Tibial artery (tissue), 4 donors: Measurements from ENCODE around the gene ARHGAP40.

Experiments
- DNase-seq, 2 donors: peaks; one replicate each; pipeline ENCODE4 v3.0.0-alpha.2; 2019
- H3K27ac ChIP-seq, 2 donors: fragments of 200-600 bp; sonication (generic) in 1 of 2; 1 replicate in 1 of 2; 2 replicates in 1 of 2; pipeline ENCODE4 v1.5.1; 2018 to 2019; ENCODE audit warnings: mild to moderate bottlenecking in 1 of 2
- H3K27me3 ChIP-seq, 2 donors: fragments of 200-600 bp; sonication (generic) in 1 of 2; one replicate each; pipeline versions ENCODE4 v1.5.1 to v1.6.0; 2016 to 2019
- H3K36me3 ChIP-seq, 3 donors: fragments of 200-600 bp; sonication (generic) in 2 of 3; one replicate each; pipeline ENCODE4 v1.5.1; 2016 to 2019; ENCODE audit warnings: mild to moderate bottlenecking in 2 of 3
- H3K4me1 ChIP-seq, 4 donors: fragments of 200-600 bp; sonication (generic) in 2 of 4; 1 replicate in 3 of 4; 2 replicates in 1 of 4; pipeline ENCODE4 v1.5.1; 2016 to 2019
- H3K4me3 ChIP-seq, 2 donors: fragments of 200-600 bp; sonication (generic) in 1 of 2; 1 replicate in 1 of 2; 2 replicates in 1 of 2; pipeline ENCODE4 v1.5.1; 2018 to 2019; ENCODE audit warnings: mild to moderate bottlenecking in 2 of 2
- H3K9me3 ChIP-seq, 3 donors: fragments of 200-600 bp; sonication (generic) in 1 of 3; one replicate each; pipeline ENCODE4 v1.5.1; 2016 to 2019
- intact Hi-C: fragments of 100-400 bp; cut with DNase I; formaldehyde crosslinking; loops from one replicate; pipeline ENCODE4 v1.15.0; 2023; ENCODE audit warnings: low total_unique reads
- TF ChIP-seq, protein P1 (sequence below), 2 experiments: fragments of 200-600 bp in 1 of 2; fragments of 450-650 bp in 1 of 2; IDR thresholded peaks; one replicate each; pipeline ENCODE4 v1.5.1; 2017 to 2019; ENCODE audit warnings: antibody characterized with exemption in 2 of 2, mild to moderate bottlenecking in 1 of 2, moderate library complexity in 1 of 2

The ARHGAP40 gene

DNA sequence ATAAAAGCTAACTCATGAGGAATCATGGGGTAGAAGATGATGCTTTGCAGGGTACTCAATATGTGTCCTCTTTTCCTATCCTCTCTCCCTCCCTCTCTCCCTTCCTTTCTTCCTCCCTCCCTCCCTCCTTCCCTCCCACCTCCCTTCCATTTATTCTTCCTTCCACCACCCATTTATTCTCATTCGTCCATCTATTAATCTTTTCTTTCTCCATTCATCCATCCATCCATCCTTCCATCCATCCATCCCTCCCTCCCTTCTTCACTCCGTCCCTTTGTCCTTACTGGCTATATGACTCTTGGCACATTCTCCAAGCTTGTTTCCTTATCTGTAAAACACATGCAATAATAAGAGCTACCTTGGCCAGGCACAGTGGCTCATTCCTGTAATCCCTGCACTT is 40.9 kb downstream of the ARHGAP40 start:
- Histone ChIP-seq H3K27me3 (peaks cover 0 to 61% of the 10 kb centered on the region in 2 donors), H3K27ac (no peak overlapping the region), H3K36me3 (no peaks in the 10 kb centered on the region), H3K9me3 (no peaks in the 10 kb centered on the region), H3K4me3 (no peak overlapping the region), H3K4me1 (peaks cover 0 to 9% (median 7%) of the 10 kb centered on the region in 4 donors)
- TF ChIP-seq, protein P1, sequence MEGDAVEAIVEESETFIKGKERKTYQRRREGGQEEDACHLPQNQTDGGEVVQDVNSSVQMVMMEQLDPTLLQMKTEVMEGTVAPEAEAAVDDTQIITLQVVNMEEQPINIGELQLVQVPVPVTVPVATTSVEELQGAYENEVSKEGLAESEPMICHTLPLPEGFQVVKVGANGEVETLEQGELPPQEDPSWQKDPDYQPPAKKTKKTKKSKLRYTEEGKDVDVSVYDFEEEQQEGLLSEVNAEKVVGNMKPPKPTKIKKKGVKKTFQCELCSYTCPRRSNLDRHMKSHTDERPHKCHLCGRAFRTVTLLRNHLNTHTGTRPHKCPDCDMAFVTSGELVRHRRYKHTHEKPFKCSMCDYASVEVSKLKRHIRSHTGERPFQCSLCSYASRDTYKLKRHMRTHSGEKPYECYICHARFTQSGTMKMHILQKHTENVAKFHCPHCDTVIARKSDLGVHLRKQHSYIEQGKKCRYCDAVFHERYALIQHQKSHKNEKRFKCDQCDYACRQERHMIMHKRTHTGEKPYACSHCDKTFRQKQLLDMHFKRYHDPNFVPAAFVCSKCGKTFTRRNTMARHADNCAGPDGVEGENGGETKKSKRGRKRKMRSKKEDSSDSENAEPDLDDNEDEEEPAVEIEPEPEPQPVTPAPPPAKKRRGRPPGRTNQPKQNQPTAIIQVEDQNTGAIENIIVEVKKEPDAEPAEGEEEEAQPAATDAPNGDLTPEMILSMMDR (IDR thresholded peaks at IDR 0.05), result no peak
- DNase-seq, result no peak
- intact Hi-C loops, result no loop called here

DNA sequence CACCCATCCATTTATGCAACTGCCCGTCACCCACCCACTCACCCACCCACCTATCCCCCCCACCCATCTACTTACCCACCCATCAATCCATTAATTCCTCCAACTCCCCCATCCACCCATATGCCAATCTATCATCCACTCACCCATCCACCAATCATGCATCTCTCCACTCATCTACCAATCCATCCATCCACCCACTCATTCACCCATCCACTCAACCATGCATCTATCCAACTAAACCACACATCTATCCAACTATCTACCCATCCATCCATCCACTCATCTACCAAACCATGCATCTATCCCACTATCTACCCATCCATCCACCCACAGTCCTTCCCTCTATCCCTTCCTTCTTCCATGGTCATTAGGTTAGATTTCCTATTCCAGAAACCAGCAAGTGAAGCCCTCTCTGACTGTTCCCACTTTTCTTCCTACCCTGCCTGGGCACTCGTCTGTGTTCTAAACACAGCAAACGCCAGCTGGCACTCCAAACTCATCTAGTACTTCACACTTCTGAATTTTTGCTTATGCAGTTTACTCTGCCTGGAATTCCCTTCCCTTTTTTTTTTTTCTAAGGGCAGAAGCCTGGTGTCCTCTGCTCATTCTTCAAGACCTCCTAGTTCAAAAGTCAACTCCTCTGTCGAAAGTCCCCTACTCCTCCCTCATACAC is 43.1 kb downstream of the ARHGAP40 start:
- no peak overlapping the region for H3K4me3 ChIP-seq
- intact Hi-C loops, result no loop called here
- H3K27me3 ChIP-seq, result peaks cover 0 to 71% of the 10 kb centered on the region in 2 donors
- no peak for DNase-seq
- H3K36me3 ChIP-seq, result no peaks in the 10 kb centered on the region
- TF ChIP-seq, protein P1 (IDR thresholded peaks at IDR 0.05), result no peak
- peaks cover 0 to 9% (median 7%) of the 10 kb centered on the region in 4 donors for H3K4me1 ChIP-seq
- H3K27ac ChIP-seq, result no peak overlapping the region
- no peaks in the 10 kb centered on the region for H3K9me3 ChIP-seq

DNA sequence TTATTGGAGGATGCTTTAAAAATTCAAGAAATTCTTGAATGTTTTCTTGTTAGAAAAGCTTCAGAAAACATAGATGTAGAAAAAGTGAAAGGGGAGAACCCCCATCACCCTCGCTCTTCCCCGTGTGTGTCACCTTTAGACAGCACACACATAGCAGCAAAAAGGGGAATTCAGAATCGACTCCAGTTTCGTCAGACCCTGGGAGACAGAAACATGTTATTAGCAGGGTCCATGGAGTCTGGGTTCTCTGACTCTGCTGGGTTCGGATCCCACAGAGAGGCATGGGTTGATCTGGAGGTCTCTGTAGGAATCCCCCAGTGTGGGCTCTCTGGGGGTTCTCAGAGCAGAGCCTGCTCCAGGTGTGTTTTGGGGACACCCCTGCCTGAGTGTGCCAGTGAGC is 43.7 kb downstream of the ARHGAP40 start:
- Histone ChIP-seq H3K27me3 (peaks cover 0 to 78% of the 10 kb centered on the region in 2 donors), H3K9me3 (no peaks in the 10 kb centered on the region), H3K27ac (no peak overlapping the region), H3K36me3 (no peaks in the 10 kb centered on the region), H3K4me3 (no peak overlapping the region), H3K4me1 (peaks cover 0 to 9% (median 7%) of the 10 kb centered on the region in 4 donors)
- intact Hi-C loops, result no loop called here
- TF ChIP-seq, protein P1 (IDR thresholded peaks at IDR 0.05), result no peak
- no peak for DNase-seq

GRCh38 chr20:38645980-38646858 is 44.6 kb downstream of the ARHGAP40 start:
- H3K36me3 ChIP-seq, result no peaks in the 10 kb centered on the region
- peaks cover 0 to 9% (median 7%) of the 10 kb centered on the region in 4 donors for H3K4me1 ChIP-seq
- TF ChIP-seq, protein P1 (IDR thresholded peaks at IDR 0.05), result peak; percentile 90 to 92
- H3K27me3 ChIP-seq, result peaks cover 0 to 83% of the 10 kb centered on the region in 2 donors
- intact Hi-C loops, result loop anchor here (2.0 kb wide), 1 partner anchor 247 kb away; no protein-coding TSS in a partner anchor
- no peak overlapping the region for H3K27ac ChIP-seq
- H3K9me3 ChIP-seq, result no peaks in the 10 kb centered on the region
- DNase-seq, result peak; percentile 54 to 81
- no peak overlapping the region for H3K4me3 ChIP-seq

DNA sequence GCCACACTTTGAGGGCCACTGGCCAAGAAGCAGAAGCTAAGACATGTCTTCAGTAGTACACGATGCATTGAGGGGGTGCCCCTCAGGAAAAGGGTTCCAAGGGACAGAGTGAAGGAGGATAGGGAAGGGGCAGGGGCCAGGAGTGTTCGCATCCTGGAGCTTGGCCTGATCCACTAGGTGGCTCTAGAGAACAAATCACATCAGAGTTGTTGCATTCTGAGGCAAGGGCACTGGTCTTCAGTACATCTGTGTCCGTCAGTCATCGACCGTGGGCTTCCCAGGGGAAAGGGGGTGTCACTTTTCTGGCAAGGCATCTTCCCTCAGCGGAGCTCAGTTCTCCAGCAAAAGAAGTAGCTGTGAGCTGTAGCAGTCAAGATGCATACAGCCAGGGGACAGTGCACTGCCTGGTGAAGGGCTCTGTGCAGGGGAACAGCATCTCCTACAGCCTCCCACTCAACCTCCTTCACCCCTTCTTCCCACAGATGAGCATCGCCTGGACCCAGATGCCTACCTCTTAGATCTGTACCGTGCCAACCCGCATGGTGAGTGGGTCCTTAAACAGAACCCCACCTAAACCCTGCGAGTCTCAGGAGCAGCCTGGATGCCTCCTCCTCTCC is 47.8 kb downstream of the ARHGAP40 start:
- no peak for DNase-seq
- no peaks in the 10 kb centered on the region for H3K36me3 ChIP-seq
- TF ChIP-seq, protein P1 (IDR thresholded peaks at IDR 0.05), result no peak
- H3K9me3 ChIP-seq, result no peaks in the 10 kb centered on the region
- intact Hi-C loops, result no loop called here
- H3K4me3 ChIP-seq, result no peak overlapping the region
- peaks cover 0 to 9% (median 7%) of the 10 kb centered on the region in 4 donors for H3K4me1 ChIP-seq
- peaks cover 0 to 76% of the 10 kb centered on the region in 2 donors for H3K27me3 ChIP-seq
- no peak overlapping the region for H3K27ac ChIP-seq
